Left kidney (tissue), 2 donors: ENCODE measurements around the gene RFNG. TPM values are rescaled to one million over a fixed set of nuclear protein-coding genes. Genes with fewer than 3 reads are reported as not detected.

Experiments used
- DNase-seq: peaks from one replicate; pipeline ENCODE4 v3.0.0-alpha.2; 2013
- polyA plus RNA-seq: library from polyadenylated mRNA; unstranded; fragments of 120-200 nt; gene quantifications from one replicate; pipeline ENCODE4 v1.2.1, GENCODE V29; 2013; ENCODE audit not compliant: insufficient read length

RFNG gene
- polyA plus RNA-seq, 1 donor: 37.3 TPM

DNA sequence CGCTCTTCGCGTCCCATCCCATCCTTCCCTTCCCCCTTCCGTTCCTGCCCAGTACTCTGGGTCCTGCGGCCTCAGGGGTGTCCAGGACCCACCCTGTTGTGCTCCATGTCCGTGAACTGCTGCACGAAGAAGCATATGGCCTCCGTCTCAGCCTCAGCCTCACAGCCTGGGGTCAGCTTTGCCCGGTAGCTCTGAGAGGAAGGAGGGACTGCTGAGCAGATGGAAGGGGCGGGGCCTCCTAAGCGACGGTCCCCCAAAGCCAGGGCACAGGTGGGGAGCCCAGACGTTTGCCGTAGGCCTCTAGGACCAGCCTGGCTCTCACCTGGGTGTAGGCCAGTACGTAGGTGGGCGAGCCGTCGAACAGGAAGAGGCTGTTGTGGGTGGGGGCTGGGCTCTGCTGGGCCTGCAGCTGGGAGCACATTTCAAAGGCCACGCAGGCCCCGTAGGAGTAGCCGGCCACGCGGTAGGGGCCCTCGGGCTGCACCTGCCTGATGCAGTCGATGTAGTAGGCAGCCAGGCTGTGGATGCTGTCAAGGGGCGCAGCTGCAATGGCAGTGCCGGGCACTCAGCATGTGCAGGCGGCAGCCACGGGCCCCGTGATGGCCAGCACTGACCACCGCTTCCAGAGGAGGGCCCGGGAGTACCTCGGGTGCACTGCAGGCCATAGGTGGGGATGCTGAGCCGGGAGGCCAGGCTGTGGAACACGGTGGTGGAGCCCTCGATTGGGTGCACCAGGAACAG, 28.6 kb upstream of the RFNG start:
- DNase-seq: no peak

DNA sequence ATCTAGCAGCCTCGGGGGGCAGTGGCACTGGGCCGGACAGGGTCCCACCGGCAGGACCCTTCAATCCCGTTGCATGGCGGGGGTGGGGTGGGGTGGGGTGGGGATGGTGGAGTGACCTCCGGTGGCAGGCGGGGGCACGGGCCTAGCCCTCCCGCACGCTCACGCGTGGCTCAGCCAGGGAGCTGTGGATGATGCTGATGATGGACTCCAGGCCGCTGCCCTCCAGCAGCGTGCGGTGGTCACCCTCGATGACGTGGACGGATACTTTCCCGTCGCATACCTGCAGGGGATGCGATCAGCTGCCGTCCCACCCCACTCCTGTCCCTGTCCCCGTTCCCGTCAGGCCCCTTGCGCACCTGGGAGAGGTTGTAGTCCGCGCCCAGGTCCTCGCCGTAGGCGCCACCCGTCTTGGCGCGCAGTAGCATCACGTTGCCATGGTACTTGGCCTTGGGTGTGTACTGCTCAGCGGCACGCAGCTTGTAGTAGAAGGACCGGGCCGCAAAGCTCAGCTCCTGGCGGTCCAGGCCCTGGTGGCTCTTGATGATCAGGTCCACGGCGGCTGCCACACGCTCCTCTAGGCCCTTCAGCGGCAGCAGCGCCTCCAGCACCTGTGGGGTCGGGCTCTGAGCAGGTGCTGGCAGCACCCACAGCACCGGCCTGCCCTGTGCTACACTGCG, 27.5 kb upstream of the RFNG start:
- no peak for DNase-seq

DNA sequence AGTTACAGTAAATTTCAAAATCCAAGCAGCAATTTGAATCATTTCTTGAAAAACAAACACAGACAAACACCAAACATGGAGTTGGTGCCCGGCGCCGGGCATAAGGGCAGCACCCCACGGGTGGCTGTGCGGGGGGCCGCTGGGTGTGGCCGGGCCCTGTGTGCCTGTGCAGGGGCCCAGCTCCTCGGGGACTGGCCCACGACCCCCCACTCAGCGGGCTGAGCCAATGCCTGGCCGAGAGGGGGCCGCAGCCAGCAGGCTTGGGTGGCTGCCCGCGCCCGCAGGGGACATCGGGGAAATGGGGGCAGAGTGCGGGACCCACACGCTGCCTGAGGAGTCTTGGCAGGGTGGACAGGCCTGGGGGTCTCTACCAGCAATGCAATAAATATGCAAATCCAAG, 26.8 kb upstream of the RFNG start:
- DNase-seq: no peak

DNA sequence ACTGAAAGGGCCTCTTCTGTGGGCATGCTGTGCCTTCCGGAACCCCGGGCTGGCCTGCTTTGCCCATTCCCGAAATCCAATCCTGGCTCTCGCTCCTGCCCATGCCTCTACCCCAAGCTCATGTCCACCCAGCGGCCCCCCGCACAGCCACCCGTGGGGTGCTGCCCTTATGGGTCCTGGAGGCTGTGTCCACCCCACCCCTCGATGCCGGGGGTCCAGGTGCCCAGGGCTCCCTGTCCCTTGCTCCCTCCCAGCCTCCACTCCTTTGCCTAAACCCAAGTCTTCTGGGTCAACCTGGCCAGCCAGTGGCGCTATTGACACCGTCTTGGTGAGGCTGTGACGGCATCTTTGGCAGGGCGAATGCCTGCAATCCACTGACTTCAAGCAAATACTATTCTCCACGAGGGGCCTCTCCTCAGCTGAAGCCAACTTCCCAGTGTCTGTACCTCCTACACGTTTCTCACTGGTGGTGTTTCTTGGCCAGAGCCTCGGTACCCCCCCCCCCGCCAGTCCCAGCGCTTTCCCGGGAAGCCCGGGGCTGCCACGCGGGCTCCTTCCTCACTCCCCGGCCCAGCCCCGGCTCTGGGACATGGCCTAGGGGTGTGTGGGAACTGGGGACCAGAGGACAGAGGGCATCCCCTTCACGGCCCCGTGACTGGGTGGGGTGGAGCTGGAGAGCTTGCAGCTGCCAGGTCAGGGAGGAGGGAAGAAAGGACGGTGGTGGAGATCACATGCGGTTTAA, 26.2 kb upstream of the RFNG start:
- DNase-seq: no peak

DNA sequence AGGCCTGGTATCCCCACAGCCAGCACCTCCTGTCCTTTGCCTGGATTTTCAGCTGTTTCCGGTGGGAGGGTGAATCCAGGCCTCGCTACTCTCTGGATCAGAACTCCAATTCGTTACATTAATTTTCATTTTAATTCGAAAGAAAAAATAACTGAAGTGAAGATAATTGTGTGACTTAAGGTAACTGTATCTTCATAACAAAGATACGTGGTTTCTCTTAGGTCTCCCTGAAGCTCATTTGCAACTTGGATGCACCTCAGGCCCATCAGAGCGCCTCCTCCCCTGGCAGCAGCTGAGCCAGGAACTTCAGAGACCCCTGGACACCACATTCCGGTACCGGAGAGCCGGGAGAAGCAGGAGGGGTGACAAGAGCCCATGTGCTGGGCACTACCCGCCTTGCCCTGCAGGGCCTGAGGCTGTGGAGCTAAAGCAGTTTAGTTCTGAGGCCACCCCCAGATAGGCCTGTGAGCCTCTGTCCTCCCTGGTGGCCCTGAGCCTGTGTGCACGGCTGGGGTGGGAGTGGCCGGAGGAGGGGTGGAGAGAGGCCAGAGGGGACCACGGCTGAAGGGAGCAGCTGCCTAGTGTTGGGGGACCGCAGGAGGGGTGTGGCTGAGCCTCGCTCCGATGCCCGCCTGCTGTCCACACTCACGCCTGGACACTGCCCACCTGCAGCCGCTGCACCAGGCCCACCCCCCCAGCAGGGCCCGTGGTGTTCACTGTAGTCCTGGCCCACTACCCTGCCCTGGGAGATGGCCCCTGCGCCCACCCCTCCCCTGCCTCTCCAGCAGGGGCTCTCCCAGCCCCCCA, 25.4 kb upstream of the RFNG start:
- no peak for DNase-seq

DNA sequence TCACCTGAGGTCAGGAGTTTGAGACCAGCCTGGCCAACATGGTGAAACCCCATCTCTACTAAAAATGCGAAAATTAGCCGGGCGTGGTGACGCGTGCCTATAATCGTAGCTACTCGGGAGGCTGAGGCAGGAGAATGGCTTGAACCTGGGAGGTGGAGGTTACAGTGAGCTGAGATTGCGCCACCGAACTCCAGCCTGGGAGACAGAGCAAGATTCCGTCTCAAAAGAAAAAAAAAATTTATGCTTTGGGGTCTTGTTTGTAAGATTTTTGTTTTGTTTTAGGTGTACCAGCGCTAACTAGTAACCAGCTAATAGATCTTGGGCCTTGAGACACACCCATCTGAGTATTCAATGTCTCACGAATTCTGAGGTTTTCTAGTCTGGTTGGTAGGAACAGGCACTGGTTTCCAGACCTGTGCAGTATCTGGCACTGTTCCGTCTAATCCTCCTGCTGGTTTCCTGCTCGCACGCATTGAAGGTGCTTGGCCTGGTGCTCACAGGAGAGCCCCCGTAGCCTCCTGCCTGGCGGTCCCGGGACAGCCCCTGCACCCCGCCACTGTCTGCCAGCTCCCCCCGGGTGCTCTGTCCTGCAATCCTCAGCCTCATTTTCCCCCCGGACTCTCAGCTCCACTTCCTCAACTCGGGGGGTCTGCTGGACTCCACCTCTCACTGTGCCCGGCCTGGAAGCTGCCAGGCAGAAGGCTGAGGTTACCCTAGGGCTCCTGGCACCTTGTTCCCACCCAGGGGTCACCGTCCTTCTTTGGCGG, 24.6 kb upstream of the RFNG start:
- no peak for DNase-seq

DNA sequence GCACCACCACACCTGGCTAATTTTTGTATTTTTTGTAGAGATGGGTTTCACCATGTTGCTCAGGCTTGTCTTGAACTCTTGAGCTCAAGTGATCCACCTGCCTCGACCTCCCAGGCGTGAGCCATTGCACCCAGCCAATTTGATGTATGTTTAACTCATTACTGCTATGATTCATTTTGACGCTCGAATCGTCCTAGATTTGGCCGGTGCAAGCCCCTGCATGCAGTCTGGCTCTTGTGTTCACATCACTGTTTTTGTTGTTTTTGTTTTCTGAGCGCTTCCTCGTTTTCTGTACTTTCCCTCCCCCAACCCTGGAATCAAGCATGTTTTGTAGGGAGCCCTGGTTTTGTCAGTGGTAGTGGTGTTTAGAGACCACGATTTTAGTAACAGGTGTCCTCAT, 21.8 kb upstream of the RFNG start:
- no peak for DNase-seq

DNA sequence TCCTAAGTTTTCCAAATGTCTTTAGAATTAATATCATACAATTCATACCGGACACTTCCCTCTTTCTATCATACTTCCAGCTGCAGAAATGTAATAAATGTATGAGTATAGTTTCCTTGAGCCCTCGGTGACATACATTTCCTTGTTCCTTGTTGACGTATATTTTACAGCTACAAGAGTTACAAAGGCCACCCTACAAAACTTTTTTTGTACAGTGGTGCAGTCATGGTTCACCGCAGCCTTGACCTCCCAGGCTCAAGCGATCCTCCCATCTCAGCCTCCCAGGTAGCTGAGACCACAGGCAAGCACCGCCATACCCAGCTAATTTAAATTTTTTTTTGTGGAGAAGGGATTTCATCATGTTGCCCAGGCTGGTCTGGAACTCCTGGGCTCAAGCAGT, 21.2 kb upstream of the RFNG start:
- DNase-seq: no peak

DNA sequence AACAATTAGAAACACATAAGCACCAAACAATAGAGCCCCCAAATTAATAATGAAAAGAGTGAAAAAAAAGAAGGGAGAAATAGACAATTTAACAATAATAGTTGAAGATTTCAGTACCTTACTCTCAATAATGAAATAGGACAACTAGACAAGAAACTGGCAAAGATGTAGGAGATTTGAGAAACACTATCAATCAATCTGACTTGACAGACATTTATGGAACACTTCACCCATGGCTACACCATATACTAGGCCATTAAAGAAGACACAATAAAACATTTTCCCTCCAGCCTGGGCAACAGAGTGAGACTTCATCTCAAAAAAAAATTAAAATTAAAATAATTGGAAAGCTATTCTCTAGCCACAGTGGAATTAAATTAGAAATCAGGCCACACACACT, 19.0 kb upstream of the RFNG start:
- no peak for DNase-seq

DNA sequence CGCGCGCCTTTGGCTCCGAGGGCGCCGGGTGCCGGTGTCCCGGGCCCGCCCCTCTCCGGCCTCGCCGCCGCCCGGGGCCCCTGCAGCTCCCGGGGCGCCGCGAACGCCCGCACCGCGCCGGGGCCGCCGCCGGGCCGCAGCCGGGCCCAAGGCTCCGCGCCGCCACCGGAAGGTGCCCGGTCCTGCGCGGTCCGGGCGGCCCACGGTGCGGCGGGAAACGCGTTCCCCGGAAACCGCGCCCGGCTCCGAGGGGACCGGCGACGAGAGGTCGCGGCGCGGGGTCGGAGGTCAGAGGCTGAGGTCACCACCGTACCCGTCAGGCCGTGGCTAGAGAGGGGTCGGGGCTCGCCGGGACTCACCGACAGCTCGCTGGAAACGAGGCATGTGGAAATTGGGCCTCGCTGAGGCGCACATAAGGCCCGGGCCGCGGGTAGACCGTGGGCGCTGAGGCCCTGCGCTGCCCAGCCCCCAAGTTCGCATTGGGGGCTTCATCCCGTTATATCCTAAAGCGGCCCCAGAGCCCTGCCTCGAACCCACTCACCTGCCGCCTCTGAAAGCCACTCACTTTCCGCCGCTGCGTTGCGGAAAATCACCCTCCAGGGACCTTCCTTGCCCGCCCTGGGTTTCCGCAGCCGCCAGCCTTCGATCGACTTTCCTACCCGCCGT, 14.2 kb upstream of the RFNG start, which contains the start of gene DUS1L:
Gene DUS1L (minus strand): TSS at position 167 of the 666 bp plus-strand sequence. CDS start 745 bp downstream, outside the sequence.
- peak; percentile 46 for DNase-seq

DNA sequence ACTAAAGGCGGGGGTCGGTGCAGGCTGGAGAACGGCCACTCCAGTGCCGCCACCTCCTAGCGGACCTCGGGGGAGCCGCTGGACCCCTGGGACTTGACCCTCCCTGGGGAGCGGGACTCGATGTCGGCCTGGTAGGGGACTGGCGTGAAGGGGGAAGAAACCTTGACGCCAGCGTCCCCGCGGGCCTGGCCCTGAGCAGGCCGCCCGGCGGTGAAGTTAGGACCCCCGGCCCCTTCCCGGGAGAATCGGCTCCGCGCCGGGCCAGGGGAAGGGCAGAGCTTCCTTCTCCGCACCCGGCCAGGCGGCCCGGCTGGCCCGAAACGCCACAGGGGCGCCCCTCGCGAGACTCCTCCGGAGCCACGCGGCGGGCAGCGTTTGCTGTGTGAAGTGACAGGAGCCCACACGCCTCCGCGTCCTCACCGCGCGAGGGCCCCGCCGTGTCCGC, 13.6 kb upstream of the RFNG start:
- no peak for DNase-seq

DNA sequence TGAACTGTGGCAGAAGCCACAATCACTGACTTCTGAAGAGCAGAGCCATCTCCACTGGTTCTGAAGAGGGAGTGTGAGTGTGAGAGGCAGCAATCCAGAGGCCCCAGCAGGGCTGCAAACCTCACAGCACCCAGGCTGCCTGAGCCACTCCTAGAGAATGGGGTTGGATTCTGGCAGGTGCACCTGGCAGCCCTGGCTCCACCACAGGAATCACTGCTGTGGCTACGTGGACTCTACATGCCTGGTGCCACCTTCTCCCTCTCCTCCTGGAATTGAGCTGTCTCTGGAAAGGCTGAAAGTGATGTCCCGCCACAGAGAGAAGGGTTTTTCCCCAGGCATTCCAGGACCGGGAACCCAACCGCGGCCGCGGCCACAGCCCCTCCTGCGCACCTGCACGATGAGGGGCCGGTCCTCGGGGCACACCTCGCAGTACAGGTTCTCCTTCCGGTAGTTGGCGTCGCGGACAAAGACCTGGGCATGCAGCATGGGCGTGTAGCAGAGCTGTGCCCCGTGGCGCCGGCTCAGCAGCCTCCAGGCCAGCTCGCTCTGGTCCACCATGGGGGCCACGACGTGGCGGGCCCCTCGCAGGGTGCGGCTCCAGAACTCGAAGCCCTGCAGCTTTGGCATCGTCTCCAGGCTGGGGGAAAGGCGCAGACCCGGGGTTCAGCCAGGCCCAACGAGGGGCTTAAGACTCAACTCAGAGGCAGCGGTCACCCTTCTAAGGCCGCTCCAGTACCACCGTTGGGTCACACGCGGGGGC, 13.0 kb upstream of the RFNG start:
- no peak for DNase-seq

DNA sequence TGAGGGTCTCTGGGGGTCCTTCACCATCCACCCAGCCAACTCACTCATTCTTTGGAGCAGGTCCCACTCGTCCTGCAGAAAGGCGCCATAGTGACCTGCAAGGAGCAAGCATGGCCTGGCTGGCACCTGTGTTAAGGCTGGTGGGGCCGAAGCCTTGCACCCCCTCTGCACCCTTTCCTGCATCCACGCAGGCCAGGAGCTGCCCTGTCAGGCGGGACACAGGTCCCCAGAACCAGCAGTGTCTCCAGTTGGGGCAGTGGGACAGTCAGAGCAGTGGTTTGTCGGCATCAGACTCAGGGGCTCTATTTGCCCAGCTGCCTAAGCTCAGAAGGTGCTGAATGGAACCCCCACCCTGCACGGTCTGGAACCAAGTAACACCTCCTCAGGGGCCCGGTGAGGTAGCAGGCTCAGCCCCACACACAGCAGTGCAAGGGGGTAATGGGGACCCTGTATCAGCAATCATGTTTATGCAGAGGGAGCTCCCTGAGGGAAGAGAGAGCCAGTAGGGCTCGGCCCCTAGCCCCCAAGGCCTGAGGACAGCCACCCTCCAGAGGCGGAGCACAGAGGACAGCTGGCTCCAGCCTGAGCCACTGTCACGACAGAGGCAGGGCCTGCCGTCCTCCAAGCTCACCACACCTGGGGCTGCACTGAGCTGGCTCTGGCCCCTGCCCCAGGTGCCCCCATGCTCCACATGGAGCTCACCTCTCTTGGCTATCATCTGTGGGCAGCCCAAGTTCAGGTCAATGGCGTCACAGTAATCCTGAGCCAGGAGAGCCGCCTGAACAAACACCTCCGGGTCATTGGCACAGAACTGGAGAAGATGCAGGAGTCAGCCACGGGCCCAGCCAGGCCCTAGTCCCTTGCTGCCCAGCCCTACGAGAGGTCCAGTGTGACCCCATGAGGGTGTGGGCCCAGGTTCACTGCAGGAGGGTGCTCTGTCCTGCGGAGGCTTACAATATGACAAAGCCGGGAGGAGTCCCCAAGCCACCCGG, 12.1 kb upstream of the RFNG start:
- DNase-seq: no peak

DNA sequence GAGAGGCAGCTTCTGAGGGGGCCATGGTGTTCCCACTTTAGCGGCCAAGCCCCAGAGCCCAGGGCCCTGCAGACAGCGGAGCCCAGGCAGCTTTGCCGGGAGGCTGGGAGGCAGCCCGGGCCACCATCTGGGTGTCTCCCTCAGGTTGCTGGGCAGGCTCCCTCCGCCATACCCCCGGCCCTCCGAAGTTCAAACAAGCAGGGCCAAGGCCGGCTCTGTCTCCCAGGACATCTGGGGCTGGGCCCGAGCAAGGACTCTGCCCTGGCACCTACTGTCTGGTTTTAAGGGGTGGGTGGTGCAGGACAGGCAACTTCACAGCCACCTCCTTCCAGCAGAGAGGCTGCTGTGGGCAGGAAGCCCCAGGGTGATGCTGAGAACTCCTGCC, 11.4 kb upstream of the RFNG start:
- DNase-seq: no peak

DNA sequence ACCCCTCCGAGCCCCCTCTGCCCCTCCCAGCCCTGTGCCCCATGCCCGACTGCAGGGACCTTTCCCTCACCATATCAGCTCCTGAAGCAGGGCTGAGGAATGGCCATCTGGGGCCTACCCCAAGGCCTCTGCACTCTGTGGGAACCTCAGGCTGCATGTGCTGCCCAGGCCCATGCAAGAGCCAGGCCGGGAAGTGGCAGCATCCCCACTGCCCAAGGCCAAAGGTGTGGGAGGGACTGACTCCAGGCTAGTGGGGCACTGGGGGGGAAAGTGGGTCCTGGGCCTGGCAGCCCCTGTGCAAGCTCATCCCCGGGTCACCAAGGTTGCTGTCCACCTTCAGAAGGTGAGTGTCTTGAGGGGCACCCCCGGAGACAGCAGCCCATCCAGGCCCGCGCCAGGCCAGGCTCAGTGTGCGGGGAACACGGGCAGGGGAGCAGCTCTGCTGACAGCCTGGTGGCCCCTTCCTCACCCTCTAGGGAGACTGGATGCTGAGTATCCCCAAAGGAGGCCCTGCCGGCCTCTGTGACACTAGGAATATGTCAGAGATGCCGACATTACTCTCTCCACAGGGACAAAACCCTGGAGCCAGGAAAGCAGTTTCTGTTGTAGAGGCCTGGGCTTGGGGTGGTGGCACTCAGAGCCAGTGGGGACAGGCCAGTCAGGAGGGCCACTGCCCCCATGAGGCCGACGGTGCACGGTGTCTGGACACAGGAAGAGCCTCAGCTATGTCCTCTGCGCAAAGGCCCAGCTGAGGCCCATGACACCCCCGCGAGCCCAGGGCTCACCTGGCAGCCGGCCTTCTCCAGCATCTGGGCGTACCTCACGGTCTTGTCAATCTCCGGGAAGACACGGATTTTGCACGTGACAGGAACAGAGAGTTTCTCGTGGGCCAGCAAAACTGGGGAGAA, 10.7 kb upstream of the RFNG start:
- DNase-seq: no peak

DNA sequence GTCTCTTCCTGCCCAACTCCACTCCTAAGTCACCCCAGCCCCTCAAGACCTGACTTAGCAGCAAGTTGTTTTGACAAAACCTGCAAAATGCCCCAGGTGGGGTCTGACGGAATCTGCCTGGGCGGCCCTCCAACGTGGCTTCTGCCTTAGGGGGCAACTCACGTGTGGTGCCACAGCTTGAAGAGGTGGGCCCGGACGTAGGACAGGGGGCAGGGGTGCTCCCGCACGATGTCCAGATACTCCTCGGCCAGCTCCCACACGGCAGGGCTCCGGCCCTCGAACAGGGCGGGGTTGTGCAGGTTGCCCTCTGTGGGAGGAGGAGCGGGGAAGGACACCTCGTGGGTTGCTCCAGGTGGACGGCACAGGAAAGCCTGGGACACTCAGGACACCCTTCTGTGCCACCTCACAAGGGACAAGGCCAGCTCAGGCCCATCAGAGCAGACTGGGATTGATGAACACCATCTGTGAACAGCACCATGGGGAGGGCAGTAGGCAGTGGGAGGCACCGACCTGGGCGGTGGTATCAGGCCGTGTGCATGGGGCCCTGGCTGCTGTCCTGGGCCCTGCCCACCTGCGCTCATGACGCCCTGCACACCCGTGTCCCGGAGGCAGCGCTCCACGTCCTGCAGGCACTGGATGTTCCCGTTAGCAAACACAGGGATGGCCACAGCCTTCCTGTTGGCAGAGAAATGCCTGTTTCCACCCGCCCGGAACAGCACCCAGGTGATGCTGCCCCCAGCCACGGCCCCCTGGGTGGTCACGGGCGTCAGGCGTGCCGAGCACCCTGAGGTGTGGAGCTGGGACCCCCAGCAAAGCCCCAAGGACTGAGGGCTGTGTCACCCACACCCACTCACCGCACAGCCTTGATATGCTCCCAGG, 9.7 kb upstream of the RFNG start:
- DNase-seq: no peak

DNA sequence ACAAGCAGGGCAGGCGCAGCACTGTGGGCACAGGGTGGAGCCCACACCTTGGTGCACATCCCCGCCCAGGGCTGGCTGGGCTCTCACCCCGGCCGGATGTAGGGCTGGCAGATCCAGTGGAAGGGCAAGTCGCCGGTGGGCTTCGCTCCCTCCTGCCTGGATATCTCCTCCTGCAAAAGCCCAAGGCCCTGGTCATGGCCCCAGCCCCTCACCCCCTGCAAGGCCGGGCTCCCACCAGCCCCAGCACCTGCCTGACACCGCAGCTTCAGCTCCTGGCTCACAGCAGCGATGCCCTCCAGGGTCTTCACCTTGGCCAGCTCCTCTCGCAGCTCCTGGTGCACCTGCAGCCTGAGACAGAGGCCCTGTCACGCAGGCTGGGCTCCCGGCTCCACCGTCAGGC, 9.0 kb upstream of the RFNG start:
- DNase-seq: no peak
